ENCODE results near the gene SPATA3. TPM values are rescaled to one million over a fixed set of nuclear protein-coding genes. Genes with fewer than 3 reads are reported as not detected.

Gene SPATA3
- total and polyA plus RNA-seq, 2 of the 13 experiments (the other 11 are each of a cell fraction or from before 2014, with no cell fraction given), result not detected

- TF ChIP-seq FOXO4 (CRISPR knock-in tag; conservative IDR thresholded peaks at IDR 0.05), result peak; percentile 93
- peak in 1 of 2 experiments; percentile 31; a peak in 1 of 4 replicates for TF ChIP-seq EP300 (IDR thresholded peaks at IDR 0.05; ENCODE audit: low read depth in 2 of 2, low read length in 2 of 2)
- no peak for TF ChIP-seq EP300 (CRISPR knock-in tag; IDR thresholded peaks at IDR 0.05; ENCODE audit: borderline replicate concordance)
- peak; percentile 90; the same call in 1 of the 2 replicates for TF ChIP-seq ZNF343 (CRISPR knock-in tag; IDR thresholded peaks at IDR 0.05)
- no peak for TF ChIP-seq ARID2 (CRISPR knock-in tag; IDR thresholded peaks at IDR 0.05; ENCODE audit: borderline replicate concordance)
- peak; percentile 60; the same call in 1 of the 2 replicates for TF ChIP-seq ELF1 (CRISPR knock-in tag; IDR thresholded peaks at IDR 0.05)
- peak; percentile 72; the same call in 1 of the 2 replicates for TF ChIP-seq ZNF546 (CRISPR knock-in tag; conservative IDR thresholded peaks at IDR 0.05)
- TF ChIP-seq HNRNPL (IDR thresholded peaks at IDR 0.05; ENCODE audit: low read depth, low read length), result peak; percentile 85
- peak; percentile 98 for TF ChIP-seq MEIS1 (CRISPR knock-in tag; IDR thresholded peaks at IDR 0.05; ENCODE audit: borderline replicate concordance)
- TF ChIP-seq IRX3 (CRISPR knock-in tag; IDR thresholded peaks at IDR 0.05; ENCODE audit: borderline replicate concordance, low read depth), result no peak
- peak; percentile 74; the same call in 1 of the 2 replicates for TF ChIP-seq TEF (CRISPR knock-in tag; IDR thresholded peaks at IDR 0.05)
- TF ChIP-seq CSRNP2 (CRISPR knock-in tag; conservative IDR thresholded peaks at IDR 0.05; ENCODE audit: low read depth), result no peak
- TF ChIP-seq FOXM1 (CRISPR knock-in tag; IDR thresholded peaks at IDR 0.05), result 0 out of 2 replicates have a peak, but pooled peaks have one; percentile 44
- peak; percentile 95 for TF ChIP-seq ZNF589 (CRISPR knock-in tag; conservative IDR thresholded peaks at IDR 0.05)
- no peak for TF ChIP-seq PRDM4 (CRISPR knock-in tag; IDR thresholded peaks at IDR 0.05; ENCODE audit: borderline replicate concordance)
- TF ChIP-seq PITX1 (CRISPR knock-in tag; IDR thresholded peaks at IDR 0.05), result peak; percentile 82; the same call in 1 of the 2 replicates
- peak; percentile 81; the same call in 1 of the 2 replicates for TF ChIP-seq SPEN (CRISPR knock-in tag; IDR thresholded peaks at IDR 0.05; ENCODE audit: low read depth)
- no peak; the same call in 1 of the 2 replicates for TF ChIP-seq DNMT1 (CRISPR knock-in tag; IDR thresholded peaks at IDR 0.05)
- TF ChIP-seq SOX13 (IDR thresholded peaks at IDR 0.05), result no peak
- TF ChIP-seq SOX13 (CRISPR knock-in tag; conservative IDR thresholded peaks at IDR 0.05 in 1 of 2, IDR thresholded peaks at IDR 0.05 in 1 of 2), result peak in 1 of 2 experiments; percentile 54; a peak in 1 of 4 replicates
- TF ChIP-seq CENPT (CRISPR knock-in tag; IDR thresholded peaks at IDR 0.05; ENCODE audit: low read depth), result no peak
- TF ChIP-seq POGZ (CRISPR knock-in tag; IDR thresholded peaks at IDR 0.05), result peak; percentile 68
Observed at GRCh38 chr2:231052494-231053451, 56.9 kb downstream of the SPATA3 start (continued).
